H9 (cell line): ENCODE measurements around the gene IKZF1. TPM values are rescaled to one million over a fixed set of nuclear protein-coding genes. Genes with fewer than 3 reads are reported as not detected.

Experiments
- DNase-seq: peaks from one replicate; pipeline ENCODE4 v3.0.0-alpha.2; 2017
- H2AFZ ChIP-seq: one replicate; pipeline ENCODE4 v1.6.1; 2013; ENCODE audit warnings: mild to moderate bottlenecking, low read length, control low read depth, moderate library complexity
- H2AK5ac ChIP-seq: 2 replicates; pipeline ENCODE4 v1.6.1; 2013; ENCODE audit warnings: low read length, control low read depth, mixed read lengths; ENCODE audit not compliant: insufficient read length
- H2BK120ac ChIP-seq: one replicate; pipeline ENCODE4 v1.6.1; 2013; ENCODE audit warnings: low read depth, mild to moderate bottlenecking, low read length, control low read depth, inconsistent platforms; ENCODE audit not compliant: poor library complexity, severe bottlenecking
- H2BK12ac ChIP-seq: 2 replicates; pipeline ENCODE4 v1.6.1; 2013; ENCODE audit warnings: low read length, control low read depth, mixed read lengths, low read depth; ENCODE audit not compliant: insufficient read length
- H2BK15ac ChIP-seq: 2 replicates; pipeline ENCODE4 v1.6.1; 2013; ENCODE audit warnings: low read depth, low read length, control low read depth
- H2BK20ac ChIP-seq: one replicate; pipeline ENCODE4 v1.6.1; 2013; ENCODE audit warnings: low read depth, mild to moderate bottlenecking, low read length, control low read depth, inconsistent platforms; ENCODE audit not compliant: poor library complexity, severe bottlenecking
- H2BK5ac ChIP-seq: 2 replicates; pipeline ENCODE4 v1.6.1; 2013; ENCODE audit warnings: low read length, control low read depth, mixed read lengths; ENCODE audit not compliant: insufficient read length
- H3K14ac ChIP-seq: 2 replicates; pipeline ENCODE4 v1.6.1; 2013; ENCODE audit warnings: low read length, control low read depth; ENCODE audit not compliant: insufficient read depth
- H3K18ac ChIP-seq: 2 replicates; pipeline ENCODE4 v1.6.1; 2013; ENCODE audit warnings: low read depth, mild to moderate bottlenecking, mixed read lengths, low read length, control low read depth; ENCODE audit not compliant: insufficient read length
- H3K23ac ChIP-seq: 2 replicates; pipeline ENCODE4 v1.6.1; 2013; ENCODE audit warnings: low read length, control low read depth, mixed read lengths, low read depth; ENCODE audit not compliant: insufficient read length
- H3K23me2 ChIP-seq: 2 replicates; pipeline ENCODE4 v1.6.1; 2013; ENCODE audit warnings: low read depth, mild to moderate bottlenecking, mixed read lengths, low read length, control low read depth; ENCODE audit not compliant: insufficient read length, poor library complexity, severe bottlenecking
- H3K27ac ChIP-seq: 2 replicates; pipeline ENCODE4 v1.5.1; 2013; ENCODE audit warnings: low read length, control low read depth, mixed read lengths, low read depth; ENCODE audit not compliant: insufficient read length
- H3K27me3 ChIP-seq: 2 replicates; pipeline ENCODE4 v1.6.1; 2013; ENCODE audit warnings: low read length, control low read depth, inconsistent platforms; ENCODE audit not compliant: insufficient read depth
- H3K4ac ChIP-seq: 2 replicates; pipeline ENCODE4 v1.6.1; 2013; ENCODE audit warnings: low read depth, mild to moderate bottlenecking, control low read depth, inconsistent platforms, low read length, moderate library complexity
- H3K4me1 ChIP-seq: 2 replicates; pipeline ENCODE4 v1.6.1; 2013; ENCODE audit warnings: low read length, control low read depth, inconsistent platforms; ENCODE audit not compliant: insufficient read depth
- H3K4me2 ChIP-seq: 2 replicates; pipeline ENCODE4 v1.6.1; 2013; ENCODE audit warnings: low read length, control low read depth, mixed read lengths; ENCODE audit not compliant: insufficient read length, insufficient read depth
- H3K56ac ChIP-seq: 2 replicates; pipeline ENCODE4 v1.6.1; 2013; ENCODE audit warnings: low read depth, mild to moderate bottlenecking, mixed read lengths, low read length, control low read depth; ENCODE audit not compliant: insufficient read length
- H3K79me1 ChIP-seq: 2 replicates; pipeline ENCODE4 v1.6.1; 2013; ENCODE audit warnings: low read depth, mild to moderate bottlenecking, moderate library complexity, low read length, control low read depth, inconsistent platforms; ENCODE audit not compliant: insufficient read depth, poor library complexity, severe bottlenecking
- H3K79me2 ChIP-seq: 2 replicates; pipeline ENCODE4 v1.6.1; 2013; ENCODE audit warnings: low read length, control low read depth, inconsistent platforms; ENCODE audit not compliant: insufficient read depth
- H3K9ac ChIP-seq: 2 replicates; pipeline ENCODE4 v1.6.1; 2013; ENCODE audit warnings: low read length, control low read depth, mixed read lengths; ENCODE audit not compliant: insufficient read length; ENCODE audit errors: extremely low read depth
- H3K9me3 ChIP-seq: one replicate; pipeline ENCODE4 v1.6.1; 2013; ENCODE audit warnings: low read depth, low read length, inconsistent platforms; ENCODE audit not compliant: control insufficient read depth
- H3T11ph ChIP-seq: one replicate; pipeline ENCODE4 v1.6.1; 2013; ENCODE audit warnings: mild to moderate bottlenecking, low read length, control low read depth, inconsistent platforms
- H4K20me1 ChIP-seq: one replicate; pipeline ENCODE4 v1.6.1; 2013; ENCODE audit not compliant: control insufficient read depth, insufficient read length, insufficient read depth
- H4K5ac ChIP-seq: 2 replicates; pipeline ENCODE4 v1.6.1; 2013; ENCODE audit warnings: low read depth, mild to moderate bottlenecking, mixed read lengths, low read length, control low read depth; ENCODE audit not compliant: insufficient read length
- H4K8ac ChIP-seq: replicated peaks from 2 replicates; pipeline ENCODE4 v1.6.1; 2013; ENCODE audit warnings: low read length, control low read depth, mixed read lengths, low read depth; ENCODE audit not compliant: insufficient read length
- H4K91ac ChIP-seq: 2 replicates; pipeline ENCODE4 v1.6.1; 2013; ENCODE audit warnings: low read depth, mild to moderate bottlenecking, moderate library complexity, mixed read lengths, low read length, control low read depth; ENCODE audit not compliant: insufficient read length
- H3K27ac Mint-ChIP-seq, 3 experiments: 2 replicates in 2 of 3; 3 replicates in 1 of 3; pipeline ENCODE4 v1.8.0; 2020 to 2021; ENCODE audit warnings: mixed read lengths in 3 of 3, mild to moderate bottlenecking in 1 of 3, moderate library complexity in 1 of 3
- H3K27me3 Mint-ChIP-seq: 2 replicates; pipeline ENCODE4 v1.8.0; 2021; ENCODE audit warnings: low read depth, mild to moderate bottlenecking, moderate library complexity, mixed read lengths
- H3K36me3 Mint-ChIP-seq, 3 experiments: 2 replicates in 2 of 3; 3 replicates in 1 of 3; pipeline ENCODE4 v1.8.0; 2020 to 2021; ENCODE audit warnings: low read depth in 3 of 3, mixed read lengths in 3 of 3; ENCODE audit not compliant: insufficient read depth in 1 of 3
- H3K4me1 Mint-ChIP-seq, 2 experiments: 2 replicates each; pipeline ENCODE4 v1.8.0; 2020; ENCODE audit warnings: mixed read lengths in 2 of 2
- H3K4me3 Mint-ChIP-seq, 2 experiments: 2 replicates in 1 of 2; 3 replicates in 1 of 2; pipeline ENCODE4 v1.8.0; 2020 to 2021; ENCODE audit warnings: mild to moderate bottlenecking in 2 of 2, mixed read lengths in 2 of 2, moderate library complexity in 1 of 2
- H3K9me3 Mint-ChIP-seq, 2 experiments: 2 replicates in 1 of 2; 3 replicates in 1 of 2; pipeline ENCODE4 v1.8.0; 2020; ENCODE audit warnings: mild to moderate bottlenecking in 2 of 2, mixed read lengths in 2 of 2, moderate library complexity in 1 of 2
- WGBS: extraction: QIAGEN DNeasy Blood & Tissue Kit; methylation state at CpG from one replicate; pipeline ENCODE4 v1.1.7; 2013; ENCODE audit warnings: missing lambda C conversion rate, low lambda C conversion rate, mixed read lengths; ENCODE audit not compliant: insufficient read length; ENCODE audit errors: extremely low coverage; 5-methylcytosine and 5-hydroxymethylcytosine counted together
- total RNA-seq: library from RNA; stranded (reverse); gene quantifications from 2 replicates; pipeline ENCODE4 v1.2.1, GENCODE V29; 2021
- TF ChIP-seq, protein P1 (sequence below): fragments of 200-600 bp; sonication (generic); conservative IDR thresholded peaks from 3 replicates; pipeline ENCODE4 v1.8.0; 2021; ENCODE audit warnings: antibody characterized with exemption, mild to moderate bottlenecking

The IKZF1 gene
- total RNA-seq, 1 experiment from 2014 or later, result 0.98 TPM

DNA sequence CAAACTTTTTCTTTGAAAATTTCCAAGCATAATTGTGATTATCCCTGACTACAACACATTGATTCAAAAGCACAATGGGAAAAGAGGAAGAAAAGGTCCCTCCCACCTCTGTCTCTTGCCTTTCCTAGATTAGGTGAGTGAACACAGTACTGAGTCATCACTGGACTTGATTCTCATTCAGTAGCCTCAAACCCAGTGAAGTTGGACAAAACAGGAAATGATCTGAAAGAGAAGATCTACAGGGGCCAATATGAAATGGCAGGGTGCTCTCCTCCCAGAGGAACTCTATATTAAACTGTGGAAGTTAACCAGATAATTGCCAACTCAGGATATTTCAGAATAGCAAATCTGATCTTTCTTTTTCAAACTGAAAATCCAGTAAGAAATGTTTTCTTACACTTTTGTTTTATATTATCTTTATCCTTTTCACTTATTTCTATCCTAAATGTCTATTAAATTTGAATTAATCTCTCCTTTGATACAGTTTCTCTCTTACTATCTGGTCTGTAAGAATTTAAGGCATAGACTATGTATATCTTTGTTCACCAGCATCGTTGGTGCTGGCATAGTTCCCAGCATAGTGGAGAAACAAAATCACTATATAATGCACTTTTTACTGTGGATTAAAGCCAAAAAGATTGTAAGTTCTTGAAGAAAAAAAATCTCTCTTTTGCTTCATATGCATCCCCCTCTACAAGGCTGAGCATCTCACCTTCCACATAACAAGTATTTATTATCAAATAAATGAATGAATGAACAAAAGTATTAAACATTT lies 41.4 kb upstream of the IKZF1 start:
- no peak overlapping the region for H2BK20ac ChIP-seq
- H3K79me1 ChIP-seq, result no peaks in the 10 kb centered on the region
- no peak overlapping the region for H2BK15ac ChIP-seq
- Mint-ChIP-seq H3K27me3 (peaks cover 4% of the 10 kb centered on the region; the same call in 1 of the 2 replicates), H3K27ac (no peak overlapping the region), H3K9me3 (no peaks in the 10 kb centered on the region), H3K4me3 (no peak overlapping the region), H3K36me3 (no peaks in the 10 kb centered on the region), H3K4me1 (peaks cover 9% of the 10 kb centered on the region in 2 experiments)
- no peak overlapping the region for H2BK120ac ChIP-seq
- no peak overlapping the region for H4K8ac ChIP-seq
- no peak overlapping the region for H3K4me2 ChIP-seq
- no peak overlapping the region for H2BK12ac ChIP-seq
- no peak overlapping the region for H4K91ac ChIP-seq
- no peaks in the 10 kb centered on the region for H3K79me2 ChIP-seq
- H3T11ph ChIP-seq, result no peak overlapping the region
- H3K4ac ChIP-seq, result no peak overlapping the region
- WGBS, result no CpG with 5 or more reads among the region's 1 CpG
- H3K9ac ChIP-seq, result no peak overlapping the region
- H3K9me3 ChIP-seq, result no peaks in the 10 kb centered on the region
- no peaks in the 10 kb centered on the region for H3K23me2 ChIP-seq
- H3K18ac ChIP-seq, result no peak overlapping the region
- no peak overlapping the region for H2AK5ac ChIP-seq
- no peak overlapping the region for H2BK5ac ChIP-seq
- H3K23ac ChIP-seq, result no peak overlapping the region
- no peak overlapping the region for H3K27ac ChIP-seq
- H2AFZ ChIP-seq, result no peak overlapping the region
- no peaks in the 10 kb centered on the region for H4K20me1 ChIP-seq
- no peak overlapping the region for H3K56ac ChIP-seq
- DNase-seq, result no peak
- no peaks in the 10 kb centered on the region for H3K27me3 ChIP-seq
- peaks cover 3% of the 10 kb centered on the region; the same call in 1 of the 2 replicates for H3K4me1 ChIP-seq
- H3K14ac ChIP-seq, result no peak overlapping the region
- no peak overlapping the region for H4K5ac ChIP-seq
- TF ChIP-seq, protein P1, sequence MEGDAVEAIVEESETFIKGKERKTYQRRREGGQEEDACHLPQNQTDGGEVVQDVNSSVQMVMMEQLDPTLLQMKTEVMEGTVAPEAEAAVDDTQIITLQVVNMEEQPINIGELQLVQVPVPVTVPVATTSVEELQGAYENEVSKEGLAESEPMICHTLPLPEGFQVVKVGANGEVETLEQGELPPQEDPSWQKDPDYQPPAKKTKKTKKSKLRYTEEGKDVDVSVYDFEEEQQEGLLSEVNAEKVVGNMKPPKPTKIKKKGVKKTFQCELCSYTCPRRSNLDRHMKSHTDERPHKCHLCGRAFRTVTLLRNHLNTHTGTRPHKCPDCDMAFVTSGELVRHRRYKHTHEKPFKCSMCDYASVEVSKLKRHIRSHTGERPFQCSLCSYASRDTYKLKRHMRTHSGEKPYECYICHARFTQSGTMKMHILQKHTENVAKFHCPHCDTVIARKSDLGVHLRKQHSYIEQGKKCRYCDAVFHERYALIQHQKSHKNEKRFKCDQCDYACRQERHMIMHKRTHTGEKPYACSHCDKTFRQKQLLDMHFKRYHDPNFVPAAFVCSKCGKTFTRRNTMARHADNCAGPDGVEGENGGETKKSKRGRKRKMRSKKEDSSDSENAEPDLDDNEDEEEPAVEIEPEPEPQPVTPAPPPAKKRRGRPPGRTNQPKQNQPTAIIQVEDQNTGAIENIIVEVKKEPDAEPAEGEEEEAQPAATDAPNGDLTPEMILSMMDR, result no peak
